Subcutaneous abdominal adipose tissue (tissue), 5 donors: ENCODE data around the gene AKAP6.
A peak's percentile ranks its signal among the peaks of the same experiment; 100 is the strongest.

Experiments
- H3K27ac ChIP-seq: one replicate; pipeline ENCODE4 v1.7.0; 2013; ENCODE audit warnings: low read depth, mild to moderate bottlenecking, inconsistent platforms, low read length, moderate library complexity
- H3K27me3 ChIP-seq, 5 donors: one replicate each; pipeline ENCODE4 v1.7.0; 2013; ENCODE audit warnings: low read length in 5 of 5, inconsistent platforms in 1 of 5; ENCODE audit not compliant: control insufficient read depth in 5 of 5, insufficient read depth in 4 of 5
- H3K36me3 ChIP-seq, 5 donors: one replicate each; pipeline ENCODE4 v1.7.0; 2013; ENCODE audit warnings: low read length in 5 of 5; ENCODE audit not compliant: control insufficient read depth in 5 of 5, insufficient read depth in 5 of 5
- H3K4me1 ChIP-seq, 5 donors: one replicate each; pipeline ENCODE4 v1.7.0; 2013; ENCODE audit warnings: low read length in 5 of 5, mild to moderate bottlenecking in 3 of 5, moderate library complexity in 1 of 5; ENCODE audit not compliant: control insufficient read depth in 5 of 5, insufficient read depth in 5 of 5
- H3K4me3 ChIP-seq, 5 donors: one replicate each; pipeline ENCODE4 v1.7.0; 2013; ENCODE audit warnings: low read length in 5 of 5, low read depth in 1 of 5
- H3K9ac ChIP-seq, 5 donors: one replicate each; pipeline ENCODE4 v1.7.0; 2013; ENCODE audit warnings: low read length in 5 of 5, mild to moderate bottlenecking in 4 of 5, moderate library complexity in 3 of 5
- H3K9me3 ChIP-seq, 5 donors: one replicate each; pipeline ENCODE4 v1.7.0; 2013; ENCODE audit warnings: low read length in 5 of 5; ENCODE audit not compliant: control insufficient read depth in 5 of 5
- donor health status: healthy.
- donor health status: healthy.
- donor health status: healthy.
- donor health status: healthy.
- donor health status: healthy.

Gene AKAP6

GRCh38 chr14:32698831-32699230 lies 369.7 kb downstream of the AKAP6 start:
- Histone ChIP-seq H3K9me3 (no peaks in the 10 kb centered on the region), H3K36me3 (no peaks in the 10 kb centered on the region), H3K9ac (no peak overlapping the region), H3K27ac (no peak overlapping the region), H3K4me3 (no peak overlapping the region), H3K4me1 (peaks cover 6 to 19% (median 15%) of the 10 kb centered on the region in 5 donors), H3K27me3 (no peaks in the 10 kb centered on the region)

- no peak overlapping the region for H3K27ac ChIP-seq
Observed at GRCh38 chr14:32701475-32701874, 372.4 kb downstream of the AKAP6 start.

GRCh38 chr14:32702088-32702487 lies 373.0 kb downstream of the AKAP6 start:
- no peaks in the 10 kb centered on the region for H3K9me3 ChIP-seq
- peaks cover 6 to 21% (median 17%) of the 10 kb centered on the region in 5 donors for H3K4me1 ChIP-seq
- peak overlapping the region; percentile 79 for H3K27ac ChIP-seq
- no peaks in the 10 kb centered on the region for H3K27me3 ChIP-seq
- peak overlapping the region in 1 of 5 donors; percentile 7 for H3K9ac ChIP-seq
- no peak overlapping the region for H3K4me3 ChIP-seq
- H3K36me3 ChIP-seq, result no peaks in the 10 kb centered on the region

More at GRCh38 chr14:32701475-32701874, 372.4 kb downstream of the AKAP6 start:
- Histone ChIP-seq H3K4me3 (no peak overlapping the region), H3K4me1 (peaks cover 6 to 21% (median 17%) of the 10 kb centered on the region in 5 donors), H3K27me3 (no peaks in the 10 kb centered on the region), H3K9me3 (no peaks in the 10 kb centered on the region), H3K36me3 (no peaks in the 10 kb centered on the region), H3K9ac (no peak overlapping the region)

- H3K9me3 ChIP-seq, result no peaks in the 10 kb centered on the region
- peak overlapping the region in 1 of 5 donors; percentile 20 for H3K4me3 ChIP-seq
- no peaks in the 10 kb centered on the region for H3K27me3 ChIP-seq
- peak overlapping the region in 1 of 5 donors; percentile 7 for H3K9ac ChIP-seq
- H3K4me1 ChIP-seq, result peaks cover 6 to 21% (median 17%) of the 10 kb centered on the region in 5 donors
- peak overlapping the region; percentile 79 for H3K27ac ChIP-seq
- H3K36me3 ChIP-seq, result no peaks in the 10 kb centered on the region
Observed at GRCh38 chr14:32702562-32702961, 373.5 kb downstream of the AKAP6 start.

- Histone ChIP-seq H3K27ac (peak overlapping the region; percentile 79), H3K9me3 (no peaks in the 10 kb centered on the region), H3K4me3 (peak overlapping the region in 4 of 5 donors; percentile 8 to 41 (median 10)), H3K9ac (no peak overlapping the region), H3K27me3 (no peaks in the 10 kb centered on the region), H3K36me3 (no peaks in the 10 kb centered on the region), H3K4me1 (peaks cover 6 to 21% (median 18%) of the 10 kb centered on the region in 5 donors)
Observed at GRCh38 chr14:32703183-32703621, 374.1 kb downstream of the AKAP6 start.

- Histone ChIP-seq H3K4me1 (peaks cover 6 to 48% (median 42%) of the 10 kb centered on the region in 5 donors), H3K27ac (peak overlapping the region; percentile 20), H3K36me3 (no peaks in the 10 kb centered on the region), H3K4me3 (no peak overlapping the region), H3K9me3 (no peaks in the 10 kb centered on the region), H3K27me3 (no peaks in the 10 kb centered on the region), H3K9ac (no peak overlapping the region)
Observed at GRCh38 chr14:32706721-32707519, 377.8 kb downstream of the AKAP6 start.

GRCh38 chr14:32707742-32708500 lies 378.8 kb downstream of the AKAP6 start:
- H3K27me3 ChIP-seq, result no peaks in the 10 kb centered on the region
- no peak overlapping the region for H3K4me3 ChIP-seq
- no peak overlapping the region for H3K27ac ChIP-seq
- H3K9me3 ChIP-seq, result no peaks in the 10 kb centered on the region
- H3K36me3 ChIP-seq, result no peaks in the 10 kb centered on the region
- H3K9ac ChIP-seq, result no peak overlapping the region
- H3K4me1 ChIP-seq, result peaks cover 6 to 42% (median 33%) of the 10 kb centered on the region in 5 donors

GRCh38 chr14:32709027-32709426 lies 379.9 kb downstream of the AKAP6 start:
- Histone ChIP-seq H3K4me1 (peaks cover 0 to 31% (median 23%) of the 10 kb centered on the region in 5 donors), H3K36me3 (no peaks in the 10 kb centered on the region), H3K9me3 (no peaks in the 10 kb centered on the region), H3K27ac (peak overlapping the region; percentile 31), H3K27me3 (no peaks in the 10 kb centered on the region), H3K9ac (peak overlapping the region in 1 of 5 donors; percentile 1), H3K4me3 (no peak overlapping the region)

GRCh38 chr14:32710231-32710671 lies 381.2 kb downstream of the AKAP6 start:
- Histone ChIP-seq H3K27ac (no peak overlapping the region), H3K4me1 (peaks cover 0 to 31% (median 23%) of the 10 kb centered on the region in 5 donors), H3K36me3 (no peaks in the 10 kb centered on the region), H3K27me3 (no peaks in the 10 kb centered on the region), H3K9me3 (no peaks in the 10 kb centered on the region), H3K9ac (peak overlapping the region in 2 of 5 donors; percentile 7 to 15), H3K4me3 (peak overlapping the region; percentile 43 to 62 (median 44))
